Neural progenitor cell (in vitro differentiated cells): Measurements from ENCODE around the gene RNF150.

Experiments used
- CTCF ChIP-seq: fragments of 200-600 bp; sonication (generic); IDR thresholded peaks from 2 replicates; pipeline ENCODE4 v1.5.1; 2017; ENCODE audit warnings: antibody characterized with exemption, mild to moderate bottlenecking
- EZH2 ChIP-seq: fragments of 200-600 bp; sonication (generic); IDR thresholded peaks from 2 replicates; pipeline ENCODE4 v1.6.1; 2017; ENCODE audit warnings: antibody characterized with exemption, mild to moderate bottlenecking, moderate library complexity

GRCh38 chr4:141037446-141037845 is 95.8 kb downstream of the RNF150 start:
- TF ChIP-seq CTCF, result no peak
- TF ChIP-seq EZH2, result no peak
